ENCODE results near the gene IL13RA1. TPM values are rescaled to one million over a fixed set of nuclear protein-coding genes. Genes with fewer than 3 reads are reported as not detected.
A peak's percentile ranks its signal among the peaks of the same experiment; 100 is the strongest.

The IL13RA1 gene
- total RNA-seq, 1 experiment from 2014 or later: 106 TPM

DNA sequence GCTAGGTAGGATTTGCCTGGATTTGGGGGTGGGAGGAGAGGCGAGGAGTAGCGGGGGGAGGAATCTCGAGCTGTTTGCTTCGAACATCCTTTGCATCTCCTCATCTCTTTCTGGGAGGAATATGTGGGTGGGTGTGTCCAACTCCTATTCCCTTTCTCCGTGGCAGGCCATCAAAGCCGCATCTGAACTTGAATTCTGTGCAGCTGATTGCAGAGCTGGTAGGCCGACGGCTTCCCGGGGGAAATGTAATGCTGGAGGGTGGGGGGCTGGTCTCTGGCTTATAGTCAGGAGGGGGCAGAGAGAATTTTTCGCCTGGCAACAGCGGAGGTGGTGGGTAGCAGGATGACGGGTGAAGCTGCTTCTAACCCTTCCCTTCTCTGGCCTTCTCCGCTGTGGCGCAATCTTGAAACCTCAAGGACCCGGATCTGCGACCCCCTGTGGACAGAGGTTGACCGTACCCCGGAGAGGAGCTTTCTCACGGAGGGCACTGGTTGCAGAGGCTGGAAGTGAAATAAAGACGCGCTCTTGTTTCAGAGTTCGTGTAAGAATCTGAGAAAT, 96.8 kb downstream of the IL13RA1 start:
- Histone ChIP-seq H3K79me2 (ENCODE audit: low read depth) (no peaks in the 10 kb centered on the region), H2AFZ (no peak overlapping the region), H3F3A (ENCODE audit: insufficient read depth, low read depth) (no peaks in the 10 kb centered on the region), H3K4me1 (replicated peaks; ENCODE audit: insufficient read depth) (no peaks in the 10 kb centered on the region), H3K27ac (no peak overlapping the region), H3K4me3 (peak overlapping the region; percentile 44; the same call in 1 of the 2 replicates), H3K9me2 (ENCODE audit: insufficient read depth) (no peaks in the 10 kb centered on the region), H4K20me1 (ENCODE audit: insufficient read depth) (no peaks in the 10 kb centered on the region), H3K36me3 (ENCODE audit: low read depth) (no peaks in the 10 kb centered on the region), H3K9me3 (ENCODE audit: insufficient read depth, low read depth) (no peaks in the 10 kb centered on the region), H3K4me2 (peak overlapping the region; percentile 77), H3K27me3 (ENCODE audit: insufficient read depth, low read depth) (peaks cover 30% of the 10 kb centered on the region)
- TF ChIP-seq, protein P1, sequence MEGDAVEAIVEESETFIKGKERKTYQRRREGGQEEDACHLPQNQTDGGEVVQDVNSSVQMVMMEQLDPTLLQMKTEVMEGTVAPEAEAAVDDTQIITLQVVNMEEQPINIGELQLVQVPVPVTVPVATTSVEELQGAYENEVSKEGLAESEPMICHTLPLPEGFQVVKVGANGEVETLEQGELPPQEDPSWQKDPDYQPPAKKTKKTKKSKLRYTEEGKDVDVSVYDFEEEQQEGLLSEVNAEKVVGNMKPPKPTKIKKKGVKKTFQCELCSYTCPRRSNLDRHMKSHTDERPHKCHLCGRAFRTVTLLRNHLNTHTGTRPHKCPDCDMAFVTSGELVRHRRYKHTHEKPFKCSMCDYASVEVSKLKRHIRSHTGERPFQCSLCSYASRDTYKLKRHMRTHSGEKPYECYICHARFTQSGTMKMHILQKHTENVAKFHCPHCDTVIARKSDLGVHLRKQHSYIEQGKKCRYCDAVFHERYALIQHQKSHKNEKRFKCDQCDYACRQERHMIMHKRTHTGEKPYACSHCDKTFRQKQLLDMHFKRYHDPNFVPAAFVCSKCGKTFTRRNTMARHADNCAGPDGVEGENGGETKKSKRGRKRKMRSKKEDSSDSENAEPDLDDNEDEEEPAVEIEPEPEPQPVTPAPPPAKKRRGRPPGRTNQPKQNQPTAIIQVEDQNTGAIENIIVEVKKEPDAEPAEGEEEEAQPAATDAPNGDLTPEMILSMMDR (conservative IDR thresholded peaks at IDR 0.05): no peak
- TF ChIP-seq EZH2 (IDR thresholded peaks at IDR 0.05; ENCODE audit: low read depth): no peak
- CTCF ChIA-PET: interaction anchor here (0.6 to 1.1 kb wide), 2 partner anchors 11 to 225 kb away, joined by 3 read pairs; no protein-coding TSS in a partner anchor
- POLR2A ChIA-PET (ENCODE audit: unreplicated experiment): no interaction called here
- no peak for DNase-seq
- BruUV-seq (replicated peaks): no TSS peak
- intact Hi-C loops (cut with micrococcal nuclease; ENCODE audit: unreplicated experiment): no loop called here

DNA sequence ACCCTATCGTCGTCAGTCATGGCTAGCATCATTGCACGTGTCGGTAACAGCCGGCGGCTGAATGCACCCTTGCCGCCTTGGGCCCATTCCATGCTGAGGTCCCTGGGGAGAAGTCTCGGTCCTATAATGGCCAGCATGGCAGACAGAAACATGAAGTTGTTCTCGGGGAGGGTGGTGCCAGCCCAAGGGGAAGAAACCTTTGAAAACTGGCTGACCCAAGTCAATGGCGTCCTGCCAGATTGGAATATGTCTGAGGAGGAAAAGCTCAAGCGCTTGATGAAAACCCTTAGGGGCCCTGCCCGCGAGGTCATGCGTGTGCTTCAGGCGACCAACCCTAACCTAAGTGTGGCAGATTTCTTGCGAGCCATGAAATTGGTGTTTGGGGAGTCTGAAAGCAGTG, 97.8 kb downstream of the IL13RA1 start:
- H3K27me3 ChIP-seq (ENCODE audit: insufficient read depth, low read depth): peaks cover 30% of the 10 kb centered on the region
- no peak for TF ChIP-seq EZH2 (IDR thresholded peaks at IDR 0.05; ENCODE audit: low read depth)
- TF ChIP-seq, protein P1 (conservative IDR thresholded peaks at IDR 0.05): no peak
- H3K4me1 ChIP-seq (replicated peaks; ENCODE audit: insufficient read depth): no peaks in the 10 kb centered on the region
- no peaks in the 10 kb centered on the region for H3K9me3 ChIP-seq (ENCODE audit: insufficient read depth, low read depth)
- H3K9me2 ChIP-seq (ENCODE audit: insufficient read depth): no peaks in the 10 kb centered on the region
- DNase-seq: no peak
- H3K36me3 ChIP-seq (ENCODE audit: low read depth): no peaks in the 10 kb centered on the region
- no peak overlapping the region for H3K4me2 ChIP-seq
- no peak overlapping the region for H2AFZ ChIP-seq
- ChIA-PET CTCF (no interaction called here), POLR2A (ENCODE audit: unreplicated experiment) (no interaction called here)
- H4K20me1 ChIP-seq (ENCODE audit: insufficient read depth): no peaks in the 10 kb centered on the region
- H3K4me3 ChIP-seq: no peak overlapping the region
- BruUV-seq (replicated peaks): no TSS peak
- H3K79me2 ChIP-seq (ENCODE audit: low read depth): no peaks in the 10 kb centered on the region
- no peaks in the 10 kb centered on the region for H3F3A ChIP-seq (ENCODE audit: insufficient read depth, low read depth)
- no peak overlapping the region for H3K27ac ChIP-seq
- intact Hi-C loops (cut with micrococcal nuclease; ENCODE audit: unreplicated experiment): no loop called here

GRCh38 chrX:118839334-118839958, 112.0 kb downstream of the IL13RA1 start:
- intact Hi-C loops (cut with micrococcal nuclease; ENCODE audit: unreplicated experiment): no loop called here
- Histone ChIP-seq H3K4me2 (peak overlapping the region; percentile 76), H4K20me1 (ENCODE audit: insufficient read depth) (no peaks in the 10 kb centered on the region), H3K4me1 (replicated peaks; ENCODE audit: insufficient read depth) (no peaks in the 10 kb centered on the region), H3K27ac (no peak overlapping the region), H3K9me3 (ENCODE audit: insufficient read depth, low read depth) (no peaks in the 10 kb centered on the region), H3K9me2 (ENCODE audit: insufficient read depth) (no peaks in the 10 kb centered on the region), H2AFZ (peak overlapping the region; percentile 78), H3K27me3 (ENCODE audit: insufficient read depth, low read depth) (no peaks in the 10 kb centered on the region), H3F3A (ENCODE audit: insufficient read depth, low read depth) (no peaks in the 10 kb centered on the region), H3K4me3 (peak overlapping the region; percentile 53), H3K36me3 (ENCODE audit: low read depth) (no peaks in the 10 kb centered on the region), H3K79me2 (ENCODE audit: low read depth) (no peaks in the 10 kb centered on the region)
- ChIA-PET POLR2A (ENCODE audit: unreplicated experiment) (no interaction called here), CTCF (interaction anchor here (0.6 to 1.6 kb wide), 11 partner anchors 8 to 637 kb away, joined by 3 to 9 read pairs (median 3); no protein-coding TSS in a partner anchor)
- DNase-seq: peak in 1 of 2 experiments; percentile 80
- no TSS peak for BruUV-seq (replicated peaks)
- TF ChIP-seq, protein P1 (conservative IDR thresholded peaks at IDR 0.05): peak; percentile 77
- no peak for TF ChIP-seq EZH2 (IDR thresholded peaks at IDR 0.05; ENCODE audit: low read depth)

Other genes starting within 250 kb of the IL13RA1 start
- gene DOCK11, start 231.8 kb upstream of the IL13RA1 start, total RNA-seq (2021): 9.0 and 11.1 TPM in 2 replicates
- not detected in 2 replicates for gene ZCCHC12, start 96.2 kb downstream of the IL13RA1 start, total RNA-seq (2021)
- 6.3 and 8.7 TPM in 2 replicates for gene LONRF3, start 247.0 kb downstream of the IL13RA1 start, total RNA-seq (2021)

Data from PC-9 (cell line).